ENCODE data around the gene MED22. TPM values are rescaled to one million over a fixed set of nuclear protein-coding genes. Genes with fewer than 3 reads are reported as not detected.

MED22 gene
- polyA plus RNA-seq, 4 donors = 25.7 to 34.8 (median 30.6) TPM

DNA sequence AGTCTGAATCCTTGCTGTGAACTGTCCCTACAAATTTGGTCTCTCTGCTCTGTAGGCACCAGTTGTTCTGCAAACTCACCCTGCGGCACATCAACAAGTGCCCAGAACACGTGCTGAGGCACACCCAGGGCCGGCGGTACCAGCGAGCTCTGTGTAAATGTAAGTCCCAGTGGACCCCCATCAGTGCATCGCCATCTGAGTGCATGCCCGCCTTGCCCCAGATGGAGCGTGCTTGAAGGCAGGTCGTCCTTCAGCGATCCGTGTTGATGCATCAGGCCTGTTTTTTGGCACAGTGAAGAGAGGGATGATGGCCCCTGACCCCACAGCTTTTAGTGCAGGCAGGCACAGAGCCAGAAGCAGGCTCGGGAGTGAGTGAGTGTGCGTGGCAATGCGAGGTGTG is 9.7 kb upstream of the MED22 start:
- DNase-seq (ENCODE audit: low read depth in 4 of 4, low spot score in 2 of 4) = no peak

DNA sequence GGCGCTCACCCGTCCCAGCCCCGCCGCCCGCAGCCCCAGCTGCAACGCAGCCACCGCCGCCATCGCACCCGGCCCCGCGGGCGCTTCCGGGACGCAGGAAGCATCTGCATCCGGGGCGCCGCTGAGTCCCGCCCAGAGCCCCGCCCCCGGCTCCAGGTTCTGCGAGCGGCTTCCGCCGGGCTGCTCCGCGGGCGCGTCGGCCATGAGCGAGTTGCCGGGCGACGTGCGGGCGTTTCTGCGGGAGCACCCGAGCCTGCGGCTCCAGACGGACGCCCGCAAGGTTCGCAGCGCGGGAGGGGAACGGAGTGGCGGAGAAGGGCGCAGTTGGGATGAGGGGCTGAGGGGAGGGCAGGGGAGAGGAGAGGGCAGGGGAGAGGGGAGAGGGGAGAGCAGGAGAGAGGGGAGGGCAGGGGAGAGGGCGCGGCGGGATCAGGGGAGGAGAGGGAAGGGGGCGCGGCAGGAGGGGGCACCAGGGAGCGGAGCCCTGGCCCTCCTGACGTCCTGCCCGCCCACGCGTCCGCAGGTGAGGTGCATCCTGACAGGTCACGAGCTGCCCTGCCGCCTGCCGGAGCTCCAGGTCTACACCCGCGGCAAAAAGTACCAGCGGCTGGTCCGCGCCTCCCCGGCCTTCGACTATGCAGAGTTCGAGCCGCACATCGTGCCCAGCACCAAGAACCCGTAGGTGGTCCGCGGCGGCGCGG is 8.6 kb upstream of the MED22 start, which contains the start of the genes SURF1 and SURF2:
Gene SURF1 (minus strand): TSS at position 97 of the 701 bp plus-strand sequence. CDS start 34 bp downstream, at position 63.
Gene SURF2 (plus strand): TSS at position 160 of the 701 bp plus-strand sequence. CDS start 43 bp downstream, at position 203.
- peak in 1 of 4 donors; percentile 75 for DNase-seq (ENCODE audit: low read depth in 4 of 4, low spot score in 2 of 4)

DNA sequence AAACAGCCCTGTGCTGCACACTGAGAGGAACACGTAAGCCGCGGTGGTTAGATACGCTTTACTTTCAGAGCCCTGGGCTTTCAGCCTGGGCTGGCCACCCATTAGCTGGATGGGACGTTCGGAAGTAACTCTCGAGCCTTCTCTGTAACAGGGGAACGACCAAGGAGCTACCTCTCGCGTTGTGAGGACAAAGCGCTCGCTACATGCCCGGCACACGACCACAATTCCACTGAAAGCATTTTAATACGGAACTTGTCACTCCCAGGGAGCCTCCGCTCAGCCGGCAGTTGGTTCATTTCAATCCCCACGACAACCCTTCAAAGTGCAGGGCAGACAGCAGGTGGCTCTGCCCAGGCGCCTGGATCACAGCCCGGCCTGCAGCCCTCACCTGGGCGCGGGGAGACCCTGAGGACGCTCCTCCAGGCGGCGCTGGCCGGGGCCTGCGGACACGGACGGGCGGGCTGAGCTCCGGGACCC is 8.0 kb upstream of the MED22 start:
- no peak for DNase-seq (ENCODE audit: low read depth in 4 of 4, low spot score in 2 of 4)

DNA sequence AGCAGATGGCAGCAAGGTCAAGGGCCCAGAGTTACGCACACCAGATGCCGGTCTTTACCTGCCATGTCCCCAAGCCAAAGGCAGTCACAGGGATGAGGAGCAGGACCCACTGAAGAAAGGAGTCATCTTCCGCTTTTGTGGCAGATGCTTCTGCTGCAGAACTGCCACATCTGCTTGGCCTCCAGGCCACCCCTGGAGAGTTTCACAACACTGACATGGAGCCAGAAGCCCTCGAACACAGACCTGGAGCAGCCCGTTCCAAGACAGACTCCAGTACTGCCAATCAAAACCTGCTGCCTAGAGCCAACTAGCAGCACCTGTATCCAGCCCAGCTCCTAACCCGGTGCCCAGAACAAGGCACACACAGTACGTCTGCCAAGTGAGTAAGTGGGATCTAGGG is 6.8 kb upstream of the MED22 start:
- no peak for DNase-seq (ENCODE audit: low read depth in 4 of 4, low spot score in 2 of 4)

DNA sequence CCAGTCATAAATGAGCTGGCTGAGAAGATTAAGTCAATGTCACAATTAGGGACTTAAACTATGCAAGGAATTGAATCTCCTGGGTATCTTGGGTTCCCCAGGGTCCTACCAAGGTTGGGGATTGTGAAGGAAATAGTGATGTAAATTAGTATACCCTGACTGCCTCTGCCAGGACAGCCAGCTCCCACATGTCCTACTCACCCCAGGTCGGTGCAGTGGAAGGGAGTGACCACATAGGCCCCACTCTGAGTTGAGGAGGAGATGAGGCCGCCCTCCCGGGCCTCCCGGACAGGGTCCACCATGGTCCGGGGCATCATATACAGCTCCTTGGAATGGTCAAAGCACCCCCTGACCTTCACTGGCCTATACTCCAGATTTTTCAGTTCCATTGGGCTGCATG is 5.6 kb upstream of the MED22 start:
- no peak for DNase-seq (ENCODE audit: low read depth in 4 of 4, low spot score in 2 of 4)

DNA sequence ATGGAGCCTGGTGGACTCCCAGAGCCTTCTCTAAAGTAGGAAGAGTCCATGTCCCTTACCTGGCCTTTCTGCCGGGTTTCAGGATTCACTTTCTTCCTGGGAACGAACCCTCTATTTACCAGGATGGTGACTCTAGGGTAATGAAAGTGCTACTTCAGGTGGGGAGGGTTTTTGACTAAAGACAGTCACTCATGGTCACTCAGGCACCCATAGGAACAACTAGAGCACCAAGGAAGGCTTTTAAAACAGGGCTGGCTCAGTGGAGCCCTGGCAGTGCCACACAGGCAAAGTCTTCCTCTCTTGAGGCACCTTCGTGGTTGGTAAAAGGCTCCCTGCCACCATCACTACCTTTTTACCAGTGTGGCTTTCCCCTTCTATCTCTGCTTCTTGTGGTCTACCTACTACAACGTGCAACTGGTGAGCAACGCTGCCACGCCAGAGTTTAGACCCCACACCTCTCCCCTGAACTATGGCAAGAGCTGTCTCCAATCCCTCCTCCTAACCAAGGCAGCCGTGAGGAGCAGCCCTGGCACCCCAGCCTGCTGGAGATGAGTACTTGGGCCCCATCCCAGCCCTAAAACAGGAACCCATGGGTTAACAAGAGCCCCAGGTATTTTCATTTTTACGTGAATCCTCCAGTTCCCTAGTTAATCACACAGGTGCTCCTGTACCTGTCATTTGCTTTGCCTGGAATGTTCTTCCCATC is 4.9 kb upstream of the MED22 start:
- DNase-seq (ENCODE audit: low read depth in 4 of 4, low spot score in 2 of 4) = no peak

DNA sequence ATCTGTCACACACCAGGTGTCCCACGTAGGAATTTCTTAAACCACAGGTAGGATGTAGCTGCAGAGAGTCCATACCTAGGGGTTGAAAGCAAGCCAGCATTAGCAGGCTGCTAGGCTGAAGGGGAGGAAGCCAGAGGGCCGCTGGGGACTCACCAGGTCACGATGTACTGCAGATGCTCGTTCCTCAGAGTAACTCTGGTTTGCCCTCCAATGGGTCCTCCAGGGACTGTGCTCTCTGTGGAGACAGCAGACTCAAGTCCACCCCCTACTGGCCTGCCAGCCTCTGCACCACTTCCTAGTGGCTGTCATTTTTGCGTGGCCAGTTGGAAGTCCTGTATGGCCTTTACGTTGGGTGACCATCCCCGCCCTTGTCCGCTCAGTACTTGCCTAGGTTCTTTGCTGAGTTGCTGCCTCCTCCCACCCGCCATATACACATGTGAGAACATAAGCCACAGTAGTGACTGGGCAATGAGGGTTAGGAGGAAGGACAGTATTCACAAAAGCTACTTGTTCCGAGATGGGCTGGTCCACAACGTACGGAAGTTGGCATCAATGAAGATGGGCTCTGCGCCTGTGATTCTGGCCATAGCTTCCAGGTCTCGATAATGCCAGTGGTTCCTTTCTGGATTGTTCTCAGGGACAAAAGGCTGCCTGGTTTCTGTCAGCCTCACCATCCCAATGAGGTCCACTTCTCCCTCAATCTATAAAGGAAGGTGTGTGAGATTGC is 4.1 kb upstream of the MED22 start:
- no peak for DNase-seq (ENCODE audit: low read depth in 4 of 4, low spot score in 2 of 4)

DNA sequence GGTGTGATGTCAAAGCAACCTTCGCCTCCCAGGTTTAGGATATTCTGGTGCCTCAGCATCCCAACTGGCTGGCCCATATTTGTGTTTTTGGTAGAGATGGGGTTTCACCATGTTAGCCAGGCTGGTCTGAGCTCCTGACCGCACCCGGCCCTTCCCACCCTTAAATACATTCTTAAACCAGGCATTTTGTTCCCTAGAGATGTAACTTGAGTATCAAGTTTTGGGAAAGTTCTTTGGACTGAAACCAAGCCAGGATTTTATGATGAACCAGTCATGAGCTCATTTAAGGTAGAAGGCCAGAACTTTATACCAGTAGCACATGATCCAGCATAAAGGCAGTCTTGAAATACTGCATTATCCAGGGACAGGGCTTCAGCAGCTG is 3.6 kb upstream of the MED22 start:
- no peak for DNase-seq (ENCODE audit: low read depth in 4 of 4, low spot score in 2 of 4)

DNA sequence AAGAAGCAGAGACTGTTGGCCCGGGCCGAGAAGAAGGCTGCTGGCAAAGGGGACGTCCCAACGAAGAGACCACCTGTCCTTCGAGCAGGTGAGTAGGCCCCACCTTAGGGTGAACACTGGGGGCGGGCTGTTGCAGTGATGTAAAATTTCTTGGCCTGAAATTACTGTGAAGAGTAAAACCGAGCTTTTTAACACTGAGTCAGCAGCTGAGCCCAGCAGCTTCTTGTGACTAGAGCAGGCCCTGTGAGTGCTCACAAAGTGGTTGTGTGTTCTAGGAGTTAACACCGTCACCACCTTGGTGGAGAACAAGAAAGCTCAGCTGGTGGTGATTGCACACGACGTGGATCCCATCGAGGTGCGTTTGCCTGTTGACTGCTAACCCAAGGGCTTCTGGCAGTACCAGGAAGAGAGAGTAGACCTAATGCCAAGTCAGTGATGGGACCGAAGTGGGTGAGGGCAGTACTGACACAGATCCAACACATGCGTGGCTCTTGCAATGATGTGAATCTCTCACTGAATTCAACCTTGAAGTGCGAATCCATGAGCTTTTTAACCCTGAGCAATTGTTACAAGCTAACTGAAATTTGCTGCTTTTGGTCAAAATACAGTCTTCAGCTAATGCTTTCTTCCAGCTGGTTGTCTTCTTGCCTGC is 2.2 kb upstream of the MED22 start:
- no peak for DNase-seq (ENCODE audit: low read depth in 4 of 4, low spot score in 2 of 4)

DNA sequence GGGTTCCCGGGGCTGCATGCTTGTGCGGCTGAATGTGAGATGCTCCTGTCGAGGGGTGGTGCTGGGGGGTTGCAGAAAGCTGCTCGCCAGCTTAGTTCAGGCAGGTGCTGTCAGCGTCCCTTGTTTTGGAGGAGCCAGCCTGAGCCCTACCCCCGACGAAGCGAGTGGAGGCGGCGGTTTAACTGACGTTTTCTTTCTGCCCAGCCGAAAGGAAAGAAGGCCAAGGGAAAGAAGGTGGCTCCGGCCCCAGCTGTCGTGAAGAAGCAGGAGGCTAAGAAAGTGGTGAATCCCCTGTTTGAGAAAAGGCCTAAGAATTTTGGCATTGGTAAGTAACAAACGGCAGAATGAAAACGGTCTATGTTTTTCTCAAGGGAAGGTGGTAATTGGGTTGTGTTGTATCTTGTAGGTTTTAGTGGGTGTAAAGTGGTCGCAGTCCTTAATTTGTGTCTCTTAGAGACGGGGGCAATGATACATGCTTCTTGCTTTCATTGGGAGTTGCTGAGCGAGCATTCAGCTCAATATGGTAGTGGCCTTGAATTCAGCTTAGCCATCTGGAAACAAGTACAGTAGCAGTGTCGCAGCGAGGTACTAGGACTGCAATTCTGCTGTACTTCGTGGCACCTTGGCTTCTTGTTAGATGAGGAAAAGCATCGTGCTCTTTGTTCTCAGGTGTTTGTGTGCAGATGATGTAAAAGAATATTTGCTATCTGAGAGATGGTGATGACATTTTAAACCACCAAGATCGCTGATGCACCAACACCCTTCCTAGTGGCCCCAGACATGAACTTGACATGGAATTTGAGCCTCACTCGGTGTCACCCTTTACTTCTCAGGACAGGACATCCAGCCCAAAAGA is 1.0 kb upstream of the MED22 start:
- no peak for DNase-seq (ENCODE audit: low read depth in 4 of 4, low spot score in 2 of 4)

DNA sequence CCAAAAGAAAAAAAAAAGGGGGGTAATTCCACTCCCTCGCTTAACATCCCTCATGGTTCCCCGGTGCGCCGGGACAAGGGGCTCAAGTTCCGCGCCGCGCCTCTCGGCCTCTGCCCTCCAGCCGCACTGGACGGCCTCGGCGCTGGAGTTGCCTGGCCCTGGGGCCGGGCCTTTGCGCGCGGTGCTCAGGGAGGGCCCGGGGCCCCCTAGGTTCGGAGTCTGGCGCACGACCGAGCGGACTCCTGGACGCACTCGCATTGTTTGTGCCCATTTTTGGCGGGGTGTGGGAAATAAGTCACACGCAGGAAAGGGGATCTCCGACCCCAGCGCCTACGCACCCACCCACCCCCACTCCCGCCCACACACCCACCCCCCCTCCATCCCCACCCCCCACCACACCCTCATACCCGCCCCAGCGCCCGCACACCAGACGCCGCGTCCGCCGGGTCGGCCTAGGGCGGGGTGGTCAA is 381 bp downstream of the MED22 start:
- no peak for DNase-seq (ENCODE audit: low read depth in 4 of 4, low spot score in 2 of 4)

DNA sequence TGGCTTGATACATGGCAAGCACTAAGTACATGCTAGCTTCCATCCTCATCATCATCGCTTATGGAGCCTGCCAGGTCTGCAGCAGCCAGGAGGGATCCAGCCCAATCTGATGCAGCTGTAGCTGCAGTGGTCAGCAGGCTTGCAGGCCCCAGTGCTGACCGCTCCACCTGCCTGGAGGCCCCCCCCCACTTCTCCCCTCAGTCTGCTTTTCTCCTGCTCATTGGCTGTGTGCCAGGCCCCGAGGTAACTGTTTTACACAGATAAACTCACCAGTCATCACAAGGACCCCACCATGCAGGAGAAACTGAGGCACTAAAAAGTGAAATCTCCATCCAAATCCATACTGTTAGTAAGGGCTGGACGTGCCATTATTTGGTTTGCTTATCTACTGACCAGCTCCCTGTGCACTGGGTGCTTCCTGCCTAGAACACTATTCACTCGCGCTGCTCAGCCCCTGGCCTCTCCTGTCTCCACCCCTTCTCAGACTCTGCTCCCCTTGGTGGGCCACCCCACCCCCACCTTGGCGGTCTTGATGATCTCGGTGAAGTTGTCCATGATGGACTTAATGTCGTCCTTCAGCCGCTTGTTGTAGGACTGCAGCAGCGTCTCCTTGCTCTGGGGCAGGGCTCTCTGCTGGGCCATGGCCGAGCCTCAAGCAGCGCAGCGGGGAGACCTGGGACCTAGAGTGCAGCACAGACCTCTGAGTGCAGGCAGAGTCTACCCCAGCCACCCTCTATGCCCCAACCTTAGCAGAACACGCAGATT is 1.7 kb downstream of the MED22 start:
- DNase-seq (ENCODE audit: low read depth in 4 of 4, low spot score in 2 of 4) = no peak

DNA sequence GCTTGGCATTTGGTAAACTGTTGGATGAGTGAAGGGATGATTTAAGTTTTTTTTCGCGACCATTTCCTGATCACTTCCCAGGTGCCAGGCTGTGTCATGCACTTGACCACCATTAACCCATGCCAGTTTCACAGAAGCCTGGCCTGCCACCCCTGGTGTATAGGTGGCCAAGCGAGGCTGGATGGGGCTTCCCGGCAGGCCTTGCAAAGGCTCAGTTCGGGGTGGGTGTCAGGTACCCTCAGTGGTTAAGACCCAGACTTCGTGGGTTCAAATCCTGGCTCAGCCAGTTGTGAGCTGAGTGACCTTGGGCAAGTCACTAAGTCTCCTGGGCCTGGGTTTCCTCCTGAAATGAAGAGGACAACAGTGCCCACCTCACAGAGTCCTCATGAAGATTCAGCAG is 2.3 kb downstream of the MED22 start:
- no peak for DNase-seq (ENCODE audit: low read depth in 4 of 4, low spot score in 2 of 4)

DNA sequence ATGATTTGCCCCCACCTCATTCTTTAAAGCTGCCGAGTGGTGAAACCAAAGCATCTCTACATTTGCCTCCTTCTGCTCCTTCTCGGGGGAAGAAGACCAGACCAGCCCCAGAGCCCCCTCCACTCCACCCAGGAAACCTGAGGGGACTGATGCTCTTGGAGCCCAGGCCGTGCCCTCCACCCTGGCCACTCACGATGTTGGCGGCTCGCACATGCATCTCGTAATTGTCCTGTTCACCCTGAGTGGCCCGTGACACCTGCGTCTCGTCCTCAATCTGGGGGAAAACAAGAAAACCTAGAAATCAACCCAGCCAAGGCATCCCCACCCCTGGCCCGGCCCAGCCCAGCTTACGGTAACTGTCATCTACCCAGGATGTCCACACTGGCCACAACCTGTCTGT is 3.0 kb downstream of the MED22 start:
- DNase-seq (ENCODE audit: low read depth in 4 of 4, low spot score in 2 of 4) = no peak

DNA sequence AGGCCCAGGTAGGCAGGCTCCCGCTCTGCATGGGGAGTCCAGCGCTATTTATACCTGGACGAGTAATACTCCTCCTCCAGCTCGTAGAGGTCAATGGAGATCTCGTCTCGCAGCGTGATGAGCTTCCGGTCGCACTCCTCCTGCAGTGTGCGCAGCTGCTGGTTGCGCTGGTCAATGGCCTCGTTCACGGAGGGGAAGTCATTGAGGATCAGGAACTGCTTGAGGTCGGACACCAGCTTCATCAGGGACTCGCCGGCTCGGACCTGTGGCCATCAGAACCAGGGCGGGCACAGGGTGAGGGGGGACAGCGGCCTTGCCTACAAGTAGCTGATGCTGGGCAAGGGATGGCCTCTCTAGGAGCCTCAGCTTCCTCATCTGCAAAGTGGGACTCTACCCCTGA is 3.9 kb downstream of the MED22 start:
- DNase-seq (ENCODE audit: low read depth in 4 of 4, low spot score in 2 of 4) = no peak

DNA sequence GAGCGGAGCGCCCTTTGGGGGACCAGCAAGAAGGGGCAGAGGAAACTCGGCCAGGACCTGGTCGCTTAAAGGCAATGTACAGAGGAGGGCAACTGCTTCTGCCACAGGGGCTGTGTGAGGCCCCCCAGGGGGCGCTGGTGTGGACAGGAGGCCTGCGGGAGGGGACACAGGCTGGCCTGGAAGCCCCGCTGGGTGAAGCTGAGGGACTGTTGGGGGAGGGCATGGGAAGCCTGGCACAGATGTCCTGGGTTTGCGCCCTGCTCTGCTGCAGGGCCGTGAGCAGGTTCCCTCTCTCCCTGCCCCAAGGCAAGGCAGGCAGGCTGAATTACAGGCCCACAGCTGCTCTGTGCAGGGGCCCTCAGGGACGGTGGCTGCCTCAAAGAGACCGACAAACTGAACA is 5.4 kb downstream of the MED22 start:
- no peak for DNase-seq (ENCODE audit: low read depth in 4 of 4, low spot score in 2 of 4)

DNA sequence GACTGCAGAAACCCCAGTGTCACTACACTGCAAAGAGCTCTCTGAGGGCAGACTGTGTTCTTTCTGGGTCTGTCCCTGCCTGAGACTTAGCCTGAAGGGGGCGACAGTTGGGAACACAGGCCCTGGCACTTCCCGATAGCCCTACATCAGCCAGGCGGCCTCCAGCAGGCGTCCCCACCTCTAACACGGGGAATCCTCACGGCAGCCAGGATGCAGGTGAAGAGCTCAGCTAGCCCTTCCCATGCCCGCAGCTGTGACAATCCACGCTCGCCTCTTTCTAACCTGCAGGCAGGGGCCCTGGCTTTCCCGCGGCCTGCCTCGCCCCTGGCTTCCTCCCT is 5.9 kb downstream of the MED22 start:
- DNase-seq (ENCODE audit: low read depth in 4 of 4, low spot score in 2 of 4) = no peak

DNA sequence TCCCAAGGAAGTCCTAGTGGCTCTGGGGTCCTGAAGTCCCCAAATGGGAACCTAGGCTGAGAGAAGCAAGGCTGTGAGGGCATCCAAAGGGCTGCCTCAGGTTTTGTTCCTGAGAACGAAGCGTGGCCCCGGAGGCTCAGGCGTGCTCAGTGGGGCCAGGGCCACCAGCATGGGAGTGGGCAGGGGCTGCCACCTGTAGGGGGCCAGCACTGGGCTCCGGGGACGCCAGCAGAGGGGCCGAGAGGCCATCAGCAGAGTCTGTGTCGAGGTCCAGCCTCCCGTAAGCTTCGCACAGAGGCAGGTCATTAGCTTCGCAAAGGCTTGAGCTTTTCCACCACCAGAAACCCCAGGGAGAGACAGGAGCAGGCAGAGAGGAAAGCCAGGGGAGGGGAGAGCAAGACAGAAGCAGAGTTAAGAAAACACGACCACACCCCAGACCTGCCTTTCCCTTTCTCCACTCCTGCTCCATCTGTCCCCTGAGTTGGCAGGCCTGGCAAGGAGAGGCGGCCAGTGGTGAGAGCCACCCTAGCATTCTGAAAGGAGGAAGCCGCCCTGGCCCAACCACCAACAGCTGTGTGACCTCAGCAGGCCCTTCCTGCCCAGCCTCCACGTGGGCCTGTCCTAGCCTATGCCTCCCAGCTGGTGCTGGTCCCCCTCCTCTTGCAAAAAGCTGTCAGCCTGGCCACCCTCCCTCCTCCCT is 6.4 kb downstream of the MED22 start:
- DNase-seq (ENCODE audit: low read depth in 4 of 4, low spot score in 2 of 4) = no peak

DNA sequence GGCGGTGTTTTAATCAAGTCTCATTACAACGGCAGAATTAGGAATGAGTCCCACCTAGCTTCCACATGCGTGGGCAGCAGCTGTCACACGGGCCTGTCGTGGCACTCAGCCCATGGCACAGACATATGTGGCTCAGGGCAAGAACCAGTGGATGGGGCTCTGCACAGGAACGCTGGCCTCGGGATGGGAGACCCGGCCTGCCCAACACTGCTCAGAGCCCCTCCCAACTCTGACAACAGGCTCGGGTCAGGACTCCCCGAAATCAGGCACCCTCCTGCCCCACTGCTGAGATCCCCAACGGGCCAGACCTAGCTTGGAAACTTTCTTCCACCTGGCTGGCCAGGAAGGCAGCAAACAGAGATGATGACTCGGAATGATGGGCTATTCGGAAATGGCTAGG is 7.0 kb downstream of the MED22 start:
- DNase-seq (ENCODE audit: low read depth in 4 of 4, low spot score in 2 of 4) = no peak

All from left renal cortex interstitium (tissue), 4 donors.